ENCODE measurements around the gene HMSD. TPM values are rescaled to one million over a fixed set of nuclear protein-coding genes. Genes with fewer than 3 reads are reported as not detected.

Gene HMSD
- total RNA-seq, 2 donors from 2014 or later = 0.70 to 5.5 TPM

DNA sequence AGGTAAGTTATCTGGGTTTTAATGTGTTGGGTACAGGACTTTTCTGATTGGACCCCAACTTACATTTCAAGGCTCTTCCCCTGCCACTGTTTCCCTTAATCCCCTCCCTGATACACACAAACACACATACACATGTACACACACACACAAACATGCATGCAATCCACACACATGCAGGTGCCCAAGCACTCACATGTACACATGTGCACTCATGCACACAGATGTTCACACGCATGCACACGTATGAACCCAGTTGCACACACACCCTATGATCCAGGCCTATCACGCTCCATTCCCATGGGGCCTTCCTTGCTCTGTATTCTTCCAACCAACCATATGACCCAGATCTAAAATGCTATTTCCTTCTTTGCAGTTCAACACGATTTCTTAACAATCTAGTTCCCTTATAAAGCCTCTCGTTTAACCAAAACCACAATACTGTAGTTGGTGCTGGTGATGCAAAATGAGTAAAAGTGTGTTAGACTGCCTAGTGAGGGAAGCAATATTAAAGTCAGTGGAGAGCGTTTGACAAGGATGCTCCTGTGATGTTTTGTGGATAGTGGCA lies 31.9 kb downstream of the HMSD start:
- Histone ChIP-seq H3K4me3 (ENCODE audit: low read length) (no peak overlapping the region), H3K36me3 (ENCODE audit: control insufficient read depth, insufficient read depth, low read length) (no peaks in the 10 kb centered on the region), H3K27ac (ENCODE audit: low read depth, low read length) (no peak overlapping the region), H3K9ac (ENCODE audit: extremely low read depth, low read length, poor library complexity, severe bottlenecking) (no peak overlapping the region), H3K9me3 (ENCODE audit: control insufficient read depth, low read length) (no peaks in the 10 kb centered on the region), H3K4me1 (ENCODE audit: control insufficient read depth, insufficient read depth, low read length) (no peaks in the 10 kb centered on the region), H3K27me3 (ENCODE audit: control insufficient read depth, insufficient read depth, low read length, poor library complexity, severe bottlenecking) (no peaks in the 10 kb centered on the region)
- DNase-seq = no peak
- no peak overlapping the region for H3K4me3 Mint-ChIP-seq
- peaks cover 5% of the 10 kb centered on the region for H3K4me1 Mint-ChIP-seq
- 96 to 97% methylated on average over 3 to 6 of the region's 6 CpGs for WGBS, 2 experiments (ENCODE audit: insufficient coverage in 1 of 2, insufficient read length in 1 of 2)
- TF ChIP-seq CTCF (conservative IDR thresholded peaks at IDR 0.05) = no peak
- H3K9me3 Mint-ChIP-seq = no peaks in the 10 kb centered on the region
- H3K27me3 Mint-ChIP-seq (ENCODE audit: insufficient read depth) = peaks cover 45% of the 10 kb centered on the region
- H3K36me3 Mint-ChIP-seq (ENCODE audit: low read depth) = no peaks in the 10 kb centered on the region
- H3K27ac Mint-ChIP-seq = no peak overlapping the region

GRCh38 chr18:63981719-63982118 lies 32.6 kb downstream of the HMSD start:
- H3K36me3 Mint-ChIP-seq (ENCODE audit: low read depth) = no peaks in the 10 kb centered on the region
- H3K27ac Mint-ChIP-seq = no peak overlapping the region
- H3K4me1 ChIP-seq (ENCODE audit: control insufficient read depth, insufficient read depth, low read length) = no peaks in the 10 kb centered on the region
- H3K4me3 ChIP-seq (ENCODE audit: low read length) = no peak overlapping the region
- H3K9ac ChIP-seq (ENCODE audit: extremely low read depth, low read length, poor library complexity, severe bottlenecking) = no peak overlapping the region
- 90 to 95% methylated on average over 2 of the region's 2 CpGs for WGBS, 2 experiments (ENCODE audit: insufficient coverage in 1 of 2, insufficient read length in 1 of 2)
- H3K4me1 Mint-ChIP-seq = peaks cover 2% of the 10 kb centered on the region
- H3K27me3 Mint-ChIP-seq (ENCODE audit: insufficient read depth) = peaks cover 46% of the 10 kb centered on the region
- H3K4me3 Mint-ChIP-seq = no peak overlapping the region
- H3K27ac ChIP-seq (ENCODE audit: low read depth, low read length) = no peak overlapping the region
- no peaks in the 10 kb centered on the region for H3K36me3 ChIP-seq (ENCODE audit: control insufficient read depth, insufficient read depth, low read length)
- TF ChIP-seq CTCF (conservative IDR thresholded peaks at IDR 0.05) = no peak
- no peaks in the 10 kb centered on the region for H3K9me3 Mint-ChIP-seq
- no peaks in the 10 kb centered on the region for H3K9me3 ChIP-seq (ENCODE audit: control insufficient read depth, low read length)
- H3K27me3 ChIP-seq (ENCODE audit: control insufficient read depth, insufficient read depth, low read length, poor library complexity, severe bottlenecking) = no peaks in the 10 kb centered on the region
- no peak for DNase-seq

DNA sequence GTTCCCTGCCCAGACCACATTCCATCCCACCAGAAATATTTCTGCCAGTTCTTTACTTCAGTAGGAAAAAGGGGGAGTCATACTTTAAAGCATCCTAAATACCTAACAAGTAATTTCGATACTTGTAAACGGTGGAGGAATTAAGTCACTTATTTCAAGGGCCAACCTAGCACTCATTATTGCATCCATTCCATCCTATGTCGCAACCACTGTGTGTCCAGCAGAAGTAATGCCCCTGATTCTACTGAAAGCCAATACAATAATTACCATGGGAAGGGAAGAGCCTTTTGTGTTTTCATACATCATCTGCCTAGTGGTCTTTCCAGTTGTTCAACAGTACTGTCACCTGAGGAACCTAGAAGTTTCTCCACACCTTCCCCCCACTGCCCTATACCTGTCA lies 33.3 kb downstream of the HMSD start:
- no peaks in the 10 kb centered on the region for H3K36me3 ChIP-seq (ENCODE audit: control insufficient read depth, insufficient read depth, low read length)
- H3K27ac ChIP-seq (ENCODE audit: low read depth, low read length) = no peak overlapping the region
- WGBS, 2 experiments (ENCODE audit: insufficient coverage in 1 of 2, insufficient read length in 1 of 2) = 86 to 100% methylated on average over 3 of the region's 3 CpGs
- DNase-seq = no peak
- H3K4me3 ChIP-seq (ENCODE audit: low read length) = no peak overlapping the region
- Mint-ChIP-seq H3K36me3 (ENCODE audit: low read depth) (no peaks in the 10 kb centered on the region), H3K27ac (no peak overlapping the region), H3K9me3 (no peaks in the 10 kb centered on the region), H3K27me3 (ENCODE audit: insufficient read depth) (peaks cover 43% of the 10 kb centered on the region), H3K4me1 (peaks cover 2% of the 10 kb centered on the region), H3K4me3 (no peak overlapping the region)
- H3K27me3 ChIP-seq (ENCODE audit: control insufficient read depth, insufficient read depth, low read length, poor library complexity, severe bottlenecking) = no peaks in the 10 kb centered on the region
- H3K4me1 ChIP-seq (ENCODE audit: control insufficient read depth, insufficient read depth, low read length) = no peaks in the 10 kb centered on the region
- no peaks in the 10 kb centered on the region for H3K9me3 ChIP-seq (ENCODE audit: control insufficient read depth, low read length)
- H3K9ac ChIP-seq (ENCODE audit: extremely low read depth, low read length, poor library complexity, severe bottlenecking) = no peak overlapping the region
- TF ChIP-seq CTCF (conservative IDR thresholded peaks at IDR 0.05) = no peak

Measured in endodermal cell (in vitro differentiated cells).